Activated naive CD4-positive, alpha-beta T cell treated with anti-CD3 and anti-CD28 coated beads for 36 hours (primary cell): Measurements from ENCODE around the gene NUTM2F. TPM values are rescaled to one million over a fixed set of nuclear protein-coding genes. Genes with fewer than 3 reads are reported as not detected.
"Not testable (repeated sequence)": the region's sequence is repeated elsewhere in the genome, so short reads cannot be mapped to it uniquely, and the experiment has no call there.

Experiments
- CTCF ChIA-PET: fragments of 350-600 bp; sonication (Branson Sonifier 250); formaldehyde crosslinking; loops from one replicate; lab custom pipeline; 2021; ENCODE audit warnings: antibody characterized with exemption; lab: Charles Lee
- DNase-seq: peaks from one replicate; pipeline ENCODE4 v3.0.0-alpha.2; 2020
- H3K27ac Mint-ChIP-seq: one replicate; pipeline ENCODE4 v1.8.0; 2021; ENCODE audit warnings: mild to moderate bottlenecking, mixed read lengths
- H3K27me3 Mint-ChIP-seq: one replicate; pipeline ENCODE4 v1.8.0; 2021; ENCODE audit warnings: low read depth, mixed read lengths
- H3K36me3 Mint-ChIP-seq: one replicate; pipeline ENCODE4 v1.8.0; 2021; ENCODE audit warnings: low read depth, mixed read lengths
- H3K4me1 Mint-ChIP-seq: one replicate; pipeline ENCODE4 v1.8.0; 2021; ENCODE audit warnings: low read depth, mixed read lengths
- H3K4me3 Mint-ChIP-seq: one replicate; pipeline ENCODE4 v1.8.0; 2021; ENCODE audit warnings: mild to moderate bottlenecking, moderate library complexity, mixed read lengths
- H3K9me3 Mint-ChIP-seq: one replicate; pipeline ENCODE4 v1.8.0; 2021; ENCODE audit warnings: mixed read lengths
- intact Hi-C: fragments of 100-400 bp; cut with micrococcal nuclease; formaldehyde crosslinking; loops from one replicate; pipeline ENCODE4 v1.15.1; 2023
- total RNA-seq, 2 experiments: library from RNA; stranded (reverse); gene quantifications; one replicate each; pipeline ENCODE4 v1.2.3, GENCODE V29; 2021

NUTM2F gene
- total RNA-seq, 2 experiments from 2014 or later = not detected

- Mint-ChIP-seq H3K36me3 (peaks cover 26% of the 10 kb centered on the region), H3K27me3 (no peaks in the 10 kb centered on the region), H3K4me3 (no peak overlapping the region), H3K27ac (no peak overlapping the region), H3K9me3 (no peaks in the 10 kb centered on the region), H3K4me1 (no peaks in the 10 kb centered on the region)
- DNase-seq = no peak
- intact Hi-C loops = no loop called here
- CTCF ChIA-PET = no interaction called here
Measured at GRCh38 chr9:94300470-94301301, 27.8 kb downstream of the NUTM2F start.

GRCh38 chr9:94298949-94299599 is 29.4 kb downstream of the NUTM2F start:
- Mint-ChIP-seq H3K9me3 (no peaks in the 10 kb centered on the region), H3K4me1 (no peaks in the 10 kb centered on the region), H3K36me3 (peaks cover 27% of the 10 kb centered on the region), H3K27me3 (no peaks in the 10 kb centered on the region), H3K4me3 (no peak overlapping the region), H3K27ac (no peak overlapping the region)
- no peak for DNase-seq
- intact Hi-C loops = no loop called here
- CTCF ChIA-PET = no interaction called here

- Mint-ChIP-seq H3K4me3 (no peak overlapping the region), H3K27ac (no peak overlapping the region), H3K36me3 (peaks cover 56% of the 10 kb centered on the region), H3K9me3 (no peaks in the 10 kb centered on the region), H3K27me3 (no peaks in the 10 kb centered on the region), H3K4me1 (no peaks in the 10 kb centered on the region)
- intact Hi-C loops = no loop called here
- CTCF ChIA-PET = no interaction called here
- no peak for DNase-seq
Measured at GRCh38 chr9:94289691-94290090, 38.8 kb downstream of the NUTM2F start.

GRCh38 chr9:94287877-94288513 is 40.4 kb downstream of the NUTM2F start:
- H3K4me1 Mint-ChIP-seq = no peaks in the 10 kb centered on the region
- intact Hi-C loops = no loop called here
- no peaks in the 10 kb centered on the region for H3K9me3 Mint-ChIP-seq
- no peak overlapping the region for H3K4me3 Mint-ChIP-seq
- H3K27ac Mint-ChIP-seq = no peak overlapping the region
- CTCF ChIA-PET = no interaction called here
- no peaks in the 10 kb centered on the region for H3K27me3 Mint-ChIP-seq
- H3K36me3 Mint-ChIP-seq = peaks cover 55% of the 10 kb centered on the region
- no peak for DNase-seq

- H3K36me3 Mint-ChIP-seq = peaks cover 54% of the 10 kb centered on the region
- no peak overlapping the region for H3K27ac Mint-ChIP-seq
- DNase-seq = no peak
- H3K27me3 Mint-ChIP-seq = no peaks in the 10 kb centered on the region
- H3K4me3 Mint-ChIP-seq = no peak overlapping the region
- no peaks in the 10 kb centered on the region for H3K4me1 Mint-ChIP-seq
- no peaks in the 10 kb centered on the region for H3K9me3 Mint-ChIP-seq
- CTCF ChIA-PET = no interaction called here
- intact Hi-C loops = no loop called here
Measured at GRCh38 chr9:94286116-94286515, 42.3 kb downstream of the NUTM2F start.

GRCh38 chr9:94281101-94281500 is 47.3 kb downstream of the NUTM2F start:
- Mint-ChIP-seq H3K36me3 (peaks cover 62% of the 10 kb centered on the region), H3K27ac (no peak overlapping the region), H3K4me1 (peaks cover 2% of the 10 kb centered on the region), H3K9me3 (peaks cover 14% of the 10 kb centered on the region), H3K27me3 (no peaks in the 10 kb centered on the region), H3K4me3 (no peak overlapping the region)
- CTCF ChIA-PET = no interaction called here
- intact Hi-C loops = no loop called here
- no peak for DNase-seq

- intact Hi-C loops = no loop called here
- Mint-ChIP-seq H3K4me1 (peaks cover 2% of the 10 kb centered on the region), H3K4me3 (no peak overlapping the region), H3K9me3 (peaks cover 14% of the 10 kb centered on the region), H3K27ac (no peak overlapping the region), H3K27me3 (no peaks in the 10 kb centered on the region), H3K36me3 (peaks cover 61% of the 10 kb centered on the region)
- CTCF ChIA-PET = interaction anchor here (0.6 kb wide), 1 partner anchor 402 kb away, joined by 3 read pairs; no protein-coding TSS in a partner anchor
- no peak for DNase-seq
Measured at GRCh38 chr9:94280409-94280989, 47.9 kb downstream of the NUTM2F start.

GRCh38 chr9:94277885-94278536 is 50.4 kb downstream of the NUTM2F start:
- DNase-seq = no peak
- intact Hi-C loops = no loop called here
- Mint-ChIP-seq H3K27ac (no peak overlapping the region), H3K4me3 (no peak overlapping the region), H3K4me1 (peaks cover 6% of the 10 kb centered on the region), H3K36me3 (peaks cover 63% of the 10 kb centered on the region), H3K27me3 (no peaks in the 10 kb centered on the region), H3K9me3 (peaks cover 14% of the 10 kb centered on the region)
- CTCF ChIA-PET = no interaction called here

- H3K4me3 Mint-ChIP-seq, intact Hi-C loops, DNase-seq, H3K27ac Mint-ChIP-seq, H3K27me3 Mint-ChIP-seq, CTCF ChIA-PET: not testable (repeated sequence)
- peaks cover 13% of the 10 kb centered on the region for H3K4me1 Mint-ChIP-seq
- H3K9me3 Mint-ChIP-seq = peaks cover 14% of the 10 kb centered on the region
- peaks cover 55% of the 10 kb centered on the region for H3K36me3 Mint-ChIP-seq
Measured at GRCh38 chr9:94277029-94277428, 51.4 kb downstream of the NUTM2F start.

GRCh38 chr9:94270009-94270408 is 58.4 kb downstream of the NUTM2F start:
- CTCF ChIA-PET = no interaction called here
- intact Hi-C loops = no loop called here
- H3K4me1 Mint-ChIP-seq = peaks cover 17% of the 10 kb centered on the region
- peaks cover 30% of the 10 kb centered on the region for H3K36me3 Mint-ChIP-seq
- no peaks in the 10 kb centered on the region for H3K27me3 Mint-ChIP-seq
- H3K4me3 Mint-ChIP-seq = no peak overlapping the region
- peaks cover 9% of the 10 kb centered on the region for H3K9me3 Mint-ChIP-seq
- DNase-seq = no peak
- no peak overlapping the region for H3K27ac Mint-ChIP-seq

- Mint-ChIP-seq H3K9me3 (peaks cover 9% of the 10 kb centered on the region), H3K36me3 (peaks cover 32% of the 10 kb centered on the region), H3K4me1 (peaks cover 17% of the 10 kb centered on the region), H3K27me3 (no peaks in the 10 kb centered on the region), H3K4me3 (no peak overlapping the region), H3K27ac (no peak overlapping the region)
- intact Hi-C loops = no loop called here
- no peak for DNase-seq
- CTCF ChIA-PET = interaction anchor here (0.9 kb wide), 1 partner anchor 206 kb away, joined by 3 read pairs; no protein-coding TSS in a partner anchor
Measured at GRCh38 chr9:94269264-94269663, 59.2 kb downstream of the NUTM2F start.
